Activated T-cell treated with anti-CD3 and anti-CD28 coated beads, Interleukin-2, amount 50 U/mL, for 4 hours (primary cell): ENCODE measurements around the gene RXFP2. TPM values are rescaled to one million over a fixed set of nuclear protein-coding genes. Genes with fewer than 3 reads are reported as not detected.

Experiments
- ATAC-seq, 2 donors: fragments of 200-7000 bp; cut with Tn5 transposase; one replicate each; pipeline ENCODE4 v1.10.0; 2021
- DNase-seq: peaks from one replicate; pipeline ENCODE4 v3.0.0-alpha.2; 2020
- H3K27me3 Mint-ChIP-seq: one replicate; pipeline ENCODE4 v1.8.0; 2021; ENCODE audit warnings: low read depth, mixed read lengths
- H3K36me3 Mint-ChIP-seq: one replicate; pipeline ENCODE4 v1.8.0; 2022; ENCODE audit warnings: mixed read lengths; ENCODE audit not compliant: insufficient read depth
- H3K4me1 Mint-ChIP-seq: one replicate; pipeline ENCODE4 v1.8.0; 2021; ENCODE audit warnings: low read depth, mixed read lengths
- H3K4me3 Mint-ChIP-seq: one replicate; pipeline ENCODE4 v1.8.0; 2021; ENCODE audit warnings: mild to moderate bottlenecking, moderate library complexity, mixed read lengths
- H3K9me3 Mint-ChIP-seq: one replicate; pipeline ENCODE4 v1.8.0; 2021; ENCODE audit warnings: mixed read lengths
- total RNA-seq, 3 donors: library from RNA; stranded (reverse); gene quantifications; one replicate each; pipeline ENCODE4 v1.2.1, GENCODE V29; 2021

RXFP2 gene, protein sequence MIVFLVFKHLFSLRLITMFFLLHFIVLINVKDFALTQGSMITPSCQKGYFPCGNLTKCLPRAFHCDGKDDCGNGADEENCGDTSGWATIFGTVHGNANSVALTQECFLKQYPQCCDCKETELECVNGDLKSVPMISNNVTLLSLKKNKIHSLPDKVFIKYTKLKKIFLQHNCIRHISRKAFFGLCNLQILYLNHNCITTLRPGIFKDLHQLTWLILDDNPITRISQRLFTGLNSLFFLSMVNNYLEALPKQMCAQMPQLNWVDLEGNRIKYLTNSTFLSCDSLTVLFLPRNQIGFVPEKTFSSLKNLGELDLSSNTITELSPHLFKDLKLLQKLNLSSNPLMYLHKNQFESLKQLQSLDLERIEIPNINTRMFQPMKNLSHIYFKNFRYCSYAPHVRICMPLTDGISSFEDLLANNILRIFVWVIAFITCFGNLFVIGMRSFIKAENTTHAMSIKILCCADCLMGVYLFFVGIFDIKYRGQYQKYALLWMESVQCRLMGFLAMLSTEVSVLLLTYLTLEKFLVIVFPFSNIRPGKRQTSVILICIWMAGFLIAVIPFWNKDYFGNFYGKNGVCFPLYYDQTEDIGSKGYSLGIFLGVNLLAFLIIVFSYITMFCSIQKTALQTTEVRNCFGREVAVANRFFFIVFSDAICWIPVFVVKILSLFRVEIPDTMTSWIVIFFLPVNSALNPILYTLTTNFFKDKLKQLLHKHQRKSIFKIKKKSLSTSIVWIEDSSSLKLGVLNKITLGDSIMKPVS
- total RNA-seq: not detected

DNA sequence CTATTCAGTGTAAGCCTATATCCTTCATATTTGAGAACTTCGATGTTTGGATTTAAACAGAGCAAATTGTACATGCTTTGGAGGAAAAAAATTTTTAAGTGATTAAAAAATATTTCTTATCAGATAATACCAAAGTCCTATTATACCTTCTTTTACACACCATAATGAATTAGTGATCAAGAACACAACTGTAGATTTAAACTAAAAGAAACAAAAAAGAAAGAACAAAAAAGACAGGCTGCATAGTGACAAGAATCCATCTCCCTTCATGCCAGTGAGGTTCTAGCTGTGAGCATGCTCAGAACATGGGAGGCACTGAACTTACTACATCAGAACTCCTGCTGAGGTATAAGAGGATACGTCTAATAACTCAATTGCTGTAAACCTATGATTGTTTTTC is at the start of gene RXFP2:
Gene RXFP2 (plus strand): TSS at position 301 of the 400 bp plus-strand sequence. CDS start 87 bp downstream, at position 388.
- Mint-ChIP-seq H3K9me3 (no peaks in the 10 kb centered on the region), H3K4me3 (no peak within 1 kb of the TSS), H3K36me3 (no peaks in the 10 kb centered on the region), H3K27me3 (peaks cover 10% of the 10 kb centered on the region), H3K4me1 (peaks cover 2% of the 10 kb centered on the region)
- ATAC-seq (no peak), DNase-seq (no peak)

DNA sequence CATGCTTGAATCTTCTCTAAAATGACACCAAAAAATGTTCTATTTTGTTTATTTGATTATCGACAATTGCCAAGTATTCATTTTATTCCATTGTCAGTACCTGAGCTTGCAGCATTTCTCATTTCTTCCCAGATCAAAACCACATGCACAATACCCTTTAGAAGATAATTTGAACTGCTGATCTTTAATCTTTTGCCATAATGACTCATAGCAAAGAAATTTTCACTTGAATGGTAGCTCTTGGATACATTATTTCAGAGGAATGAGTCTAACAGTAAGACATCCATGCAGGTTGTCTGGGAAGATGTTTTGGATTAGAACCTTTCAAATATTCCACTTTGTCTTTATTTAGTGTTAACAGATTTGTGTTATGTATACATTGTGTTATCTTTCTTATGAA is 42.0 kb upstream of the RXFP2 start:
- Mint-ChIP-seq H3K4me1 (no peaks in the 10 kb centered on the region), H3K4me3 (no peak overlapping the region), H3K9me3 (peaks cover 10% of the 10 kb centered on the region), H3K36me3 (no peaks in the 10 kb centered on the region), H3K27me3 (no peaks in the 10 kb centered on the region)
- no peak for ATAC-seq
- no peak for DNase-seq

DNA sequence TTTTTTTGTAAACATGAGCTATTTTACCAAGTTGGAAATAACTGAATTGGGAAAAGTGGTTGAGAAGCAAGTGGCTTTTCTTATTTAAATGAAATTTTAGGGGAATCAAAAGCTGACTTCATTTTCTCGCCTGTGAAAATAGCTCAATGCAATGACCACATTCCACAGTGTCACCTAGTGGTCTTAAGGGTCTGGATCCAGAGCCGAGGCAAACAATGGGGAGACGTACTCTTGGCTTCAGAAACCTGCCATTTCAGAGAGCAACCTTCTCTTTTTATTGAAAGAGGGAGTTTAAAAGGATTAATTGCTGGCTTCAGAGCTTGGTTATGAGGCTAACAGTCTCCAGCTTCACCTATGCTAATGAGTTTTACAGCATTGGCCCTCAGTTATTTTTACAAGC is 39.7 kb upstream of the RXFP2 start:
- ATAC-seq (no peak), DNase-seq (no peak)
- H3K9me3 Mint-ChIP-seq: peaks cover 6% of the 10 kb centered on the region
- no peaks in the 10 kb centered on the region for H3K36me3 Mint-ChIP-seq
- no peaks in the 10 kb centered on the region for H3K4me1 Mint-ChIP-seq
- H3K4me3 Mint-ChIP-seq: no peak overlapping the region
- peaks cover 3% of the 10 kb centered on the region for H3K27me3 Mint-ChIP-seq

DNA sequence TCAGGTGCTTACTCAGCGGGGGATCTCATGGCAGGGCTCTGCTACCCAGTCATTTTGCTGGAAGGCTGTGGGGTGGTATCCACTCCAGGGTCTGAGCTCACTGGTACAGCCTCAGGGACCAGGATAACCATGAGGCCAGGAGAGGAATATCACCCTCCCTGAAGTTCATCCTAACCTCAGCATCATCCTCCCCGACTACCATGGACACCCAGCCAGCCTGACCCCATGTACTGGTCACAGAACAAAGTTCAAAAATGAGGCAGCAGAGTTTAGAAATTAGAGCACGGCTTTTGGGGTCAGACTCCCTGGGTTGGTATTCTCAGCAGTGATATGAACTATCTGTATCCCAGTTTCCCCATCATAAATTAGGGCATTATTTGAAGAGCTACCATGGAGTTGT is 35.5 kb upstream of the RXFP2 start:
- Mint-ChIP-seq H3K4me3 (no peak overlapping the region), H3K4me1 (no peaks in the 10 kb centered on the region), H3K9me3 (no peaks in the 10 kb centered on the region), H3K27me3 (peaks cover 3% of the 10 kb centered on the region), H3K36me3 (no peaks in the 10 kb centered on the region)
- DNase-seq (no peak), ATAC-seq (no peak)

DNA sequence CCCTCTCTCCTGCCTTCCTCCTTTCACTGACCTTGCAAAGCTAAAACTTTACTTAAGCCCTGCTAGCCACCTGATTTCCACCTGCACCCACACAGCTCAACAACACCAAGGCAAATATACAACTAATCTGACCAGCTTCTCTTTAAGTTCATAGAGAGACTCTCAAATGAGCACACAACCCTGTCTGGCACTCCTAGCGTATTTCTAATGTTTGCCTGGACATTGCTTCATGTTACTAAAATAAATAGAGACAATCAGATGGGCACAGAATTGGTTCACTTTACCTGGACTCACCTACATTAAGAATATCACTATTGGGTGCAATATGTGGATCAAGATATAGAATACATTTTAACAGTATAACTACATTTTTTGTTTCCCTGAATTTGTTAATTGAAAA is 33.2 kb upstream of the RXFP2 start:
- no peak for ATAC-seq
- Mint-ChIP-seq H3K4me3 (no peak overlapping the region), H3K9me3 (no peaks in the 10 kb centered on the region), H3K27me3 (peaks cover 3% of the 10 kb centered on the region), H3K4me1 (no peaks in the 10 kb centered on the region), H3K36me3 (no peaks in the 10 kb centered on the region)
- no peak for DNase-seq

DNA sequence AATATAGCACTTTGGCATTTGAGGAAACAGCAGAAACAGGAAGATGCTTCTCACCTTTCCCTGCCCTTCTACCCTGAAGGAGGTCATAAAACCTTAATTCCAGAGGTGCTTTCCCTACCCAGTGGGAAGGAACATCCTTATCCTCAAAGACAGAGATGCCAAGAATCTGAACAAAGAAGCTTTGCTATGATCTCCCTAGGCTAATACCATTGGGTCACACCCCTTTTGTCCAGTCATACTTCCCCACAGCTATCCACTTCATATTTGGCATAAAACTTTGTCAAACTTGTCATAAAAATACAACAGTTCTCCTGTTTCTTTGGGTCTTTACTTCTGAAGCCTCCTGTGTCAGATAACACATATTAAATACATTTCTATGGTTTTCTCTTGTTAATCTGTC is 21.7 kb upstream of the RXFP2 start:
- ATAC-seq: no peak
- Mint-ChIP-seq H3K4me1 (no peaks in the 10 kb centered on the region), H3K27me3 (peaks cover 19% of the 10 kb centered on the region), H3K9me3 (peaks cover 3% of the 10 kb centered on the region), H3K36me3 (no peaks in the 10 kb centered on the region), H3K4me3 (no peak overlapping the region)
- no peak for DNase-seq

DNA sequence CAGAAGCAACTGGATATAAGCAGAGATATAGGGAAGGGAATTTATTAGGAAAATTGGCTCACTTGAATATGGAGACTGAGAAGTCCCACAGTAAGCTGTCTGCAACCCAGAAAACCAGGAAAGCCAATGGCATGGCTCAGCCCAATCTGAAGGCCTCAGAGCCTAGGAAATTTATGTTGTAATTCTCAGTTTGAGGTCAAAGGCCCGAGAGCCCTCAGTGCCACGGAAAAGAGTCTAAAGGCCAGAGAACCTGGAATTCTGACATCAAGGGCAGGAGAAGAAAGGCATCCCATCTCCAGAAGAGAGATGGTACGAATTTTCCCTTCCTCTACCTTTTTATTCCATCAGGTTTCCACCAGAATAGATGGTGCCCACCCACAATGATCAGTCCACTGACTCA is 20.1 kb upstream of the RXFP2 start:
- Mint-ChIP-seq H3K9me3 (peaks cover 3% of the 10 kb centered on the region), H3K27me3 (peaks cover 18% of the 10 kb centered on the region), H3K4me3 (no peak overlapping the region), H3K4me1 (no peaks in the 10 kb centered on the region), H3K36me3 (no peaks in the 10 kb centered on the region)
- ATAC-seq (no peak), DNase-seq (no peak)

DNA sequence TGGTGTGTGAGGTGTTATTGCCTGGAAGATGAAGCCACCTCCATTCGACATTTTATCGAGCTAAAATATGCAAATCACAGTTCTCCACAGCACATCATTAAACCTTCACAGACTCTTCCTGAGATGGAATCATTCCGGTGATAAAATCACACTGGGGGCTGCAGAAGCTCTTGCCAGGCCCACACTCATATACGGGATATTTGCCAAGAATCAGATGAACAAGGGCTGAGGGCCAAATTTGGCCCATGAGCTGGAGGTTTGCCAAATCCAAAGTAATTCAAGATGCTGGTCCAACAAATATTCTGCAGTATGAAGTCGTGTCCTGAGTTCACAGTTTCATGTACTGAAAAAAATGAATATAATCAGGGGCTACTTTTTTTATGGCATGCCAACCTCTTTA is 16.7 kb upstream of the RXFP2 start:
- no peak for DNase-seq
- H3K4me3 Mint-ChIP-seq: no peak overlapping the region
- no peaks in the 10 kb centered on the region for H3K36me3 Mint-ChIP-seq
- H3K4me1 Mint-ChIP-seq: no peaks in the 10 kb centered on the region
- no peak for ATAC-seq
- peaks cover 3% of the 10 kb centered on the region for H3K9me3 Mint-ChIP-seq
- H3K27me3 Mint-ChIP-seq: peaks cover 20% of the 10 kb centered on the region

DNA sequence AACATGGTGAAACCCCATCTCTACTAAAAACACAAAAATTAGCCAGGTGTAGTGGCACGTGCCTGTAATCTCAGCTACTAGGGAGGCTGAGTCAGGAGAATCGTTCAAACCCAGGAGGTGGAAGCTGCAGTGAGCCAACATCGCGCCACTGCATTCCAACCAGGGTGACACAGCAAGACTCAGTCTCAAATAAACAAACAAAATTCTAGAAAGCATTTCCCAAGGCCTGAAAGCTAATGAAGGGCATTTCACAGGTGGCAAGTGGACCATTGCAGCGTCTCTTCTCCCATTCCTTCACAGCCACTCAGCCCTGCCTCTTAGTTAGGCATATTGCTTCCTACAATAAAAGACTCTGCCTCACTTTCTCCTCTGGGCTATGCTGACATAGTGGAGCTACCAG is 13.5 kb upstream of the RXFP2 start:
- H3K36me3 Mint-ChIP-seq: no peaks in the 10 kb centered on the region
- H3K27me3 Mint-ChIP-seq: peaks cover 15% of the 10 kb centered on the region
- DNase-seq: no peak
- no peaks in the 10 kb centered on the region for H3K4me1 Mint-ChIP-seq
- H3K9me3 Mint-ChIP-seq: peaks cover 3% of the 10 kb centered on the region
- no peak for ATAC-seq
- H3K4me3 Mint-ChIP-seq: no peak overlapping the region

DNA sequence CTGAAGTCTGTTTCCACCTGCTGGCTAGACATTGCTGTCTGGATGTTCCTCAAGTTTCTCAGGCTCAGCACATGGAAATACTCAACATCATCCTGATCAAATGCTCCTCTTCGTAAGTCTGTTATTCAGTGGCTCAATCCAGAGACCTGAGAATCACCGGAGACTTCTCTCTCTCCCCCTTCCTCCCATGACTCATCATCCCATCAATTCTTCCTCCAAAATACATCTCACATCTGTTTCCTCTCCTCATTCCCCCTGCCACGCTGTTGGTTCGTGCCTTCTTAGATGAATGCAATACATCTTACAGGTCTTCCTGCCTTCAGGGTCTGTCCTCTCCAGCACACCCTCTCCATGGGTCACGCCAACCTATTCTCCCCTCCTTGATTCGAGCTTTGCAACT is 7.4 kb upstream of the RXFP2 start:
- no peak for ATAC-seq
- H3K27me3 Mint-ChIP-seq: peaks cover 5% of the 10 kb centered on the region
- no peaks in the 10 kb centered on the region for H3K4me1 Mint-ChIP-seq
- no peak for DNase-seq
- H3K36me3 Mint-ChIP-seq: no peaks in the 10 kb centered on the region
- no peak overlapping the region for H3K4me3 Mint-ChIP-seq
- H3K9me3 Mint-ChIP-seq: no peaks in the 10 kb centered on the region

DNA sequence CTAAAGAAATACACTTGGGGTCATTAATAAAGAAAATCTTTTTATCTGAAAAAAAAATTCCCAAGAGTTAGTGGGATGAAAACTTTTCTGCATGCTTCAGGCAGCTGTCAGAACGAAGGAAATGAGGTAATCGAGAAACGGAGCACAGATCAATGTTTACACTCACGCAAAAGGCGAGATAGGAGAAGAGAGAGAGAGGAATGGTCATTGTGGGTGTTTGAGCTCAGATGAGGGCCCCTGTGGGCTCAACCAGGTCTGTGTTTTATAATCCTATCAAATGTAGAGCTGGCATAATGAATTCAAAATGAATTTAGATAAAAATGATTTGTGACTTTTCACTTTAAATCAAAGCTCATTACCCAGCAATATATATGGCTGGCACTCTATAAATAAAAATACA is 6.3 kb upstream of the RXFP2 start:
- DNase-seq (no peak), ATAC-seq (no peak)
- H3K4me1 Mint-ChIP-seq: no peaks in the 10 kb centered on the region
- H3K9me3 Mint-ChIP-seq: no peaks in the 10 kb centered on the region
- no peak overlapping the region for H3K4me3 Mint-ChIP-seq
- no peaks in the 10 kb centered on the region for H3K36me3 Mint-ChIP-seq
- peaks cover 5% of the 10 kb centered on the region for H3K27me3 Mint-ChIP-seq

DNA sequence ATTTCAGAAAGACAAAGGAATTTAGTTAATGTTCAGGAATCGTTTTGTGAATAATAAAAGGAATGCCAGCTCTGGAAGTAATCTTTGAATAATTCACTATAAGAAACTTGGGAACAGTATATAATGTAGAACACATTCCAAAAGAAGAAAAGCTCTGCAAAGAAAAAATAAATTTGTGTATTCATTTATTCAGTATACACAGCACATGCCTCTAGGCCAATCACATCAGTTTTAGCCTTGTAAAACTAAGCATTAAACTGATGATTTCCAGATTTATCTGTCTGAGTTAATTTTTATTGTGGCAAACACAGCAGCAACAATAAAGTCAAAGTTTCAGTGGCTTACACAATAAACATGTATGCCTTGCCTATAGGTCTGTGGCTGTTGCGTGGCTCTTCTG is 5.7 kb upstream of the RXFP2 start:
- H3K36me3 Mint-ChIP-seq: no peaks in the 10 kb centered on the region
- ATAC-seq (no peak), DNase-seq (no peak)
- H3K9me3 Mint-ChIP-seq: no peaks in the 10 kb centered on the region
- H3K4me3 Mint-ChIP-seq: no peak overlapping the region
- H3K4me1 Mint-ChIP-seq: no peaks in the 10 kb centered on the region
- peaks cover 5% of the 10 kb centered on the region for H3K27me3 Mint-ChIP-seq

DNA sequence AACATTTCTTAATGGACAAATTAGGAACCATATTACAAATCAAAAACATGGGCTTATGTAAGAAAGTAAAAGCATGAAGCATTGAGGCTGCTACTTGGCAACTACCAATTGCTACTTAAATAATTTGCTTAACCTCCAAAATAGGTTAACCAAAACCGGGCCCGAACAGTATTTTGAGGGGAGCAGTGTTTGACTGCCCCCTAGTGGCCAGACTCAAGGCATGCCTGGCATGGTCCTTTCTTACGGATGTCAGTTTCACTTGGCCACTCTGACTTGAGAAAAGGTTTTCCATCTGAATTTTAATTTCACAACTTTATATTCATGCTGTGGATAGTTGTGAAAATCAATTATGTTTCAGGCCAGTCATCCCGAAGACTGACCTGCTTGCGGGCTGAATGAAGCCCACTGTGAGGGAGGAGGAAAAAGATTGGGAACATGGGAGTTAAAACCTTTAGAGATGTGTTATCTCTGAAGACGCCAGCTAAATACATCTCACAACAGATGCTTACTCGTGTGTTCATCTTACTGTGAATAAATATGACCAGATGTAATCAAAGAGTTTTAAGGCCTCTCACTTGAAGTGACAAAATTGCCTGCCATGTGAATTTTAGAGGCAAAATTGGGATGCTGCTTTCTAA is 2.9 kb downstream of the RXFP2 start:
- Mint-ChIP-seq H3K9me3 (no peaks in the 10 kb centered on the region), H3K4me1 (peaks cover 2% of the 10 kb centered on the region), H3K36me3 (no peaks in the 10 kb centered on the region), H3K27me3 (peaks cover 10% of the 10 kb centered on the region), H3K4me3 (no peak overlapping the region)
- ATAC-seq (peak in 1 of 2 donors; percentile 46), DNase-seq (peak; percentile 48)

DNA sequence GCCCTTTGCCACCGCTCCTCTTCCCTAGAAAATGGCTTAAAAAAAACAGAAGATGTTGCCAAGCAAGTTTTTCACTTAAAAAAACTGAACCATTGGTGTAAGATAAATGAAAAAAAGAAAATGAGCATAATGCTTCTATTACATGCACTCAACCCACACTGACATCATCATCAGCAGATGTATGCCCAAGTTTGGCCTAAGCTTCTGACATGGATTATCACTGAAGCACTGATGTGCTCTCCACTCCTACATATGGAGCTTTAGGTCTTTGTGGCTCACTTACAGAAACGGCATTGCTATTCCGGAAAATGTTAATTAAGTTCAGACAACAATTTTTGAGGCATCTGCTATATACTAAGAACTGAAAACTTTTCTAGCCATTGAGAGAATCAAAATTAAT is 8.0 kb downstream of the RXFP2 start:
- no peak for ATAC-seq
- H3K4me3 Mint-ChIP-seq: no peak overlapping the region

DNA sequence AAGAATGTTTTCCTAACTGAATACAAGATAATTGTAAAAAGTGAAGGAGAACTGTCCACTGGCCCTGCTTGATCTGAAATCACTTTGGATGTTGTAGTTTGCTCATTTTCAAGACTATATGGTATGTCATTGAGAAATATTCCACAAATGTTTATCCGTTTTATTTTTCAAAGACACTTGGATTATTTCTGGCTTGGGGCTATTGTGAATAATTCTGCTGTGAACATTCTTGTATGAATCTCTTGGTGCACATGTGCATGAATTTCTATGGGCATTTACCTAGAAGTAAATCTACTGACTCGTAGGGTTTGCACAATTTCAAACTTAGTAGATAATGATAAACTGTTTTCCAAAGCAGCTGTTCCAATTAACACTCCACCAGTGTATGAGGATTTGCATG is 8.6 kb downstream of the RXFP2 start:
- no peaks in the 10 kb centered on the region for H3K9me3 Mint-ChIP-seq
- H3K36me3 Mint-ChIP-seq: no peaks in the 10 kb centered on the region
- ATAC-seq (no peak), DNase-seq (no peak)
- H3K4me1 Mint-ChIP-seq: no peaks in the 10 kb centered on the region
- H3K4me3 Mint-ChIP-seq: no peak overlapping the region
- H3K27me3 Mint-ChIP-seq: peaks cover 9% of the 10 kb centered on the region

More for the DNA sequence above, 8.0 kb downstream of the RXFP2 start:
- H3K36me3 Mint-ChIP-seq: no peaks in the 10 kb centered on the region
- H3K4me1 Mint-ChIP-seq: peaks cover under 1% of the 10 kb centered on the region
- no peaks in the 10 kb centered on the region for H3K9me3 Mint-ChIP-seq
- DNase-seq: no peak
- H3K27me3 Mint-ChIP-seq: peaks cover 10% of the 10 kb centered on the region
